SK-N-MC (cell line): Measurements from ENCODE around the gene VMP1.
"Not testable (repeated sequence)": the region's sequence is repeated elsewhere in the genome, so short reads cannot be mapped to it uniquely, and the experiment has no call there.

Experiments used
- DNase-seq: peaks from one replicate; pipeline ENCODE4 v3.0.0-alpha.2; 2011; ENCODE audit warnings: low read depth, low spot score
- H3K27ac ChIP-seq: fragments of 200-600 bp; sonication (generic); 2 replicates; pipeline ENCODE4 v1.5.1; 2016; ENCODE audit warnings: mixed run types
- H3K36me3 ChIP-seq: fragments of 200-600 bp; sonication (generic); 2 replicates; pipeline ENCODE4 v1.6.1; 2017; ENCODE audit warnings: antibody characterized with exemption, low read length, mixed read lengths; ENCODE audit not compliant: insufficient read depth
- H3K4me3 ChIP-seq: fragments of 200-600 bp; sonication (generic); 2 replicates; pipeline ENCODE4 v1.5.1; 2016
- H3K9ac ChIP-seq: fragments of 200-600 bp; sonication (generic); 2 replicates; pipeline ENCODE4 v1.8.0; 2017; ENCODE audit warnings: mixed run types, mixed read lengths; ENCODE audit not compliant: insufficient read length
- H3K9me3 ChIP-seq: fragments of 200-600 bp; sonication (generic); 2 replicates; pipeline ENCODE4 v1.6.1; 2017; ENCODE audit warnings: low read depth, mild to moderate bottlenecking, antibody characterized with exemption, low read length, moderate library complexity, mixed read lengths
- EZH2 ChIP-seq: fragments of 200-600 bp; sonication (generic); IDR thresholded peaks from one replicate; pipeline ENCODE4 v1.6.1; 2017; ENCODE audit warnings: antibody characterized with exemption
- FOXP2 ChIP-seq: optimal IDR thresholded peaks from 2 replicates; pipeline ENCODE3; 2011; ENCODE audit warnings: mild to moderate bottlenecking, moderate library complexity; ENCODE audit not compliant: insufficient read depth; ENCODE audit errors: extremely low read length, control extremely low read depth
- POLR2AphosphoS5 ChIP-seq: IDR thresholded peaks from 2 replicates; pipeline ENCODE4 v1.6.1; 2012; ENCODE audit warnings: mild to moderate bottlenecking, low read depth, low read length, borderline replicate concordance

The VMP1 gene

GRCh38 chr17:59832883-59833379 is 125.5 kb downstream of the VMP1 start:
- TF ChIP-seq EZH2 (no peak), POLR2AphosphoS5 (no peak), FOXP2 (no peak)
- Histone ChIP-seq H3K36me3 (no peaks in the 10 kb centered on the region), H3K9me3 (no peaks in the 10 kb centered on the region), H3K4me3 (no peak overlapping the region), H3K9ac (no peak overlapping the region), H3K27ac (no peak overlapping the region)
- no peak for DNase-seq

GRCh38 chr17:59837308-59838051 is 130.0 kb downstream of the VMP1 start:
- peak; percentile 85 for DNase-seq
- peak overlapping the region; percentile 99 for H3K27ac ChIP-seq

GRCh38 chr17:59838052-59838916 is 130.8 kb downstream of the VMP1 start:
- Histone ChIP-seq H3K36me3 (peaks cover 26% of the 10 kb centered on the region), H3K9me3 (no peaks in the 10 kb centered on the region), H3K9ac (peak overlapping the region; percentile 76), H3K27ac (peak overlapping the region; percentile 99), H3K4me3 (peak overlapping the region; percentile 75)
- DNase-seq, result no peak
- TF ChIP-seq FOXP2, result no peak
- TF ChIP-seq POLR2AphosphoS5, result no peak
- no peak for TF ChIP-seq EZH2

More at GRCh38 chr17:59837308-59838051, 130.0 kb downstream of the VMP1 start:
- peaks cover 26% of the 10 kb centered on the region for H3K36me3 ChIP-seq
- peak overlapping the region; percentile 75 for H3K4me3 ChIP-seq
- H3K9me3 ChIP-seq, result no peaks in the 10 kb centered on the region
- peak overlapping the region; percentile 96 for H3K9ac ChIP-seq
- TF ChIP-seq EZH2, result no peak
- TF ChIP-seq FOXP2, result no peak
- TF ChIP-seq POLR2AphosphoS5, result no peak

GRCh38 chr17:59839651-59840328 is 132.3 kb downstream of the VMP1 start:
- TF ChIP-seq EZH2, result no peak
- no peak for TF ChIP-seq POLR2AphosphoS5
- TF ChIP-seq FOXP2, result no peak
- Histone ChIP-seq H3K9me3 (no peaks in the 10 kb centered on the region), H3K9ac (no peak overlapping the region), H3K36me3 (peaks cover 26% of the 10 kb centered on the region), H3K27ac (peak overlapping the region; percentile 99), H3K4me3 (peak overlapping the region; percentile 27; the same call in 1 of the 2 replicates)
- DNase-seq, result no peak

- H3K9me3 ChIP-seq, result no peaks in the 10 kb centered on the region
- peaks cover 26% of the 10 kb centered on the region for H3K36me3 ChIP-seq
- no peak overlapping the region for H3K4me3 ChIP-seq
- H3K9ac ChIP-seq, result no peak overlapping the region
- TF ChIP-seq POLR2AphosphoS5, result no peak
- no peak for TF ChIP-seq FOXP2
- no peak for TF ChIP-seq EZH2
- H3K27ac ChIP-seq, result 0 out of 2 replicates have a peak overlapping the region, but pooled peaks have one; percentile 35
- DNase-seq, result no peak
Observed at GRCh38 chr17:59840329-59841090, 133.1 kb downstream of the VMP1 start.

- not testable (repeated sequence) for DNase-seq, H3K27ac ChIP-seq, H3K9me3 ChIP-seq, H3K9ac ChIP-seq, H3K4me3 ChIP-seq
- peaks cover 26% of the 10 kb centered on the region for H3K36me3 ChIP-seq
Observed at GRCh38 chr17:59841091-59841881, 133.8 kb downstream of the VMP1 start.

GRCh38 chr17:59841882-59842263 is 134.4 kb downstream of the VMP1 start:
- H3K9me3 ChIP-seq, DNase-seq, H3K4me3 ChIP-seq, H3K9ac ChIP-seq, H3K27ac ChIP-seq: not testable (repeated sequence)
- H3K36me3 ChIP-seq, result peaks cover 26% of the 10 kb centered on the region
